ENCODE measurements around the gene TTC16. TPM values are rescaled to one million over a fixed set of nuclear protein-coding genes. Genes with fewer than 3 reads are reported as not detected.

TTC16 gene
- total and polyA plus RNA-seq, 2 donors (not counting 3 experiments of a cell fraction or from before 2014, with no cell fraction given): not detected

DNA sequence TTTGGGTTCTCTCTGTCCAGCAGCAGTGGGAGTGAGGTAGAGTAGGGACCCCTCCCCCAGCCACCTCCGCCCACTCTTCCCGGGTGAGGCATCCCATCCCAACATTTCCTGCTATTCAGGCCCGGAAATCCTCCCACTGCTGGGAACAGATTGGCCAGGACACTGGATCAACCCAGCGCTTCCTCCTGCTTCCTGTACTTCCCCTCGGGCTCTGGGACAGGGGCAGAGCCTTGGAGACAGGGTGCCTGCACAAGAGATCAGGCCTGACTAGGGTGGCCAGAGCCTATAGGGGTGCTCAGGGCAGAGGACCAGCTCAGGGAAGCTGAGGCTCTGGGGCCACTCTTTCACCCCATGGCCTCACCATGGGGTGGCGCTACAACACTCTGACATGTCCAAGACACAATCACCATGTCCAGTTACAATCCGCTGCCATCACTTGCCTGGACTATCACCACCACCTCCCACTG, 48.1 kb downstream of the TTC16 start:
- peak; percentile 44 for TF ChIP-seq JUN (IDR thresholded peaks at IDR 0.05; ENCODE audit: borderline replicate concordance, insufficient read depth, insufficient read length, low read depth)
- TF ChIP-seq EZH2 (IDR thresholded peaks at IDR 0.05; ENCODE audit: borderline replicate concordance, low read depth, low read length, severe bottlenecking): no peak
- TF ChIP-seq POLR2A (IDR thresholded peaks at IDR 0.05; ENCODE audit: low read depth, low read length): peak; percentile 92
- TF ChIP-seq, protein P1, sequence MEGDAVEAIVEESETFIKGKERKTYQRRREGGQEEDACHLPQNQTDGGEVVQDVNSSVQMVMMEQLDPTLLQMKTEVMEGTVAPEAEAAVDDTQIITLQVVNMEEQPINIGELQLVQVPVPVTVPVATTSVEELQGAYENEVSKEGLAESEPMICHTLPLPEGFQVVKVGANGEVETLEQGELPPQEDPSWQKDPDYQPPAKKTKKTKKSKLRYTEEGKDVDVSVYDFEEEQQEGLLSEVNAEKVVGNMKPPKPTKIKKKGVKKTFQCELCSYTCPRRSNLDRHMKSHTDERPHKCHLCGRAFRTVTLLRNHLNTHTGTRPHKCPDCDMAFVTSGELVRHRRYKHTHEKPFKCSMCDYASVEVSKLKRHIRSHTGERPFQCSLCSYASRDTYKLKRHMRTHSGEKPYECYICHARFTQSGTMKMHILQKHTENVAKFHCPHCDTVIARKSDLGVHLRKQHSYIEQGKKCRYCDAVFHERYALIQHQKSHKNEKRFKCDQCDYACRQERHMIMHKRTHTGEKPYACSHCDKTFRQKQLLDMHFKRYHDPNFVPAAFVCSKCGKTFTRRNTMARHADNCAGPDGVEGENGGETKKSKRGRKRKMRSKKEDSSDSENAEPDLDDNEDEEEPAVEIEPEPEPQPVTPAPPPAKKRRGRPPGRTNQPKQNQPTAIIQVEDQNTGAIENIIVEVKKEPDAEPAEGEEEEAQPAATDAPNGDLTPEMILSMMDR (IDR thresholded peaks at IDR 0.05; ENCODE audit: extremely low read depth in 1 of 2, insufficient read depth in 1 of 2, low read depth in 1 of 2, low read length in 2 of 2): peak; percentile 64 to 74
- peak; percentile 74 for TF ChIP-seq MYC (IDR thresholded peaks at IDR 0.05; ENCODE audit: low read depth, low read length)
- peak; percentile 99 for TF ChIP-seq POLR2AphosphoS5 (IDR thresholded peaks at IDR 0.05; ENCODE audit: insufficient read depth, low read depth, low read length)
- TF ChIP-seq, protein P2, sequence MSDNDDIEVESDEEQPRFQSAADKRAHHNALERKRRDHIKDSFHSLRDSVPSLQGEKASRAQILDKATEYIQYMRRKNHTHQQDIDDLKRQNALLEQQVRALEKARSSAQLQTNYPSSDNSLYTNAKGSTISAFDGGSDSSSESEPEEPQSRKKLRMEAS (IDR thresholded peaks at IDR 0.05; ENCODE audit: insufficient read depth, insufficient read length): no peak
- peak; percentile 62 for TF ChIP-seq FOS (IDR thresholded peaks at IDR 0.05; ENCODE audit: borderline replicate concordance, insufficient read depth, low read length)
- peak; percentile 80 for TF ChIP-seq GATA2 (IDR thresholded peaks at IDR 0.05; ENCODE audit: insufficient read depth, insufficient read length, low read depth, low read length)
- CTCF ChIA-PET: interaction anchor here (0.7 to 11.3 kb wide), 11 partner anchors 7 to 107 kb away, joined by 3 to 167 read pairs (median 4); partner anchors contain the start of genes CDK9, SH2D3C and TOR2A
- DNase-seq (ENCODE audit: low read depth, low spot score) (peak; percentile 85), FAIRE-seq (peak; percentile 96)
- Histone ChIP-seq H3K9me3 (replicated peaks; ENCODE audit: control insufficient read depth, insufficient read depth, low read length) (no peaks in the 10 kb centered on the region), H3K4me1 (ENCODE audit: control insufficient read depth, extremely low read depth, insufficient read depth, low read length) (peaks cover 74% of the 10 kb centered on the region), H3K9me1 (replicated peaks; ENCODE audit: control insufficient read depth, extremely low read depth, insufficient read depth, low read length) (no peaks in the 10 kb centered on the region), H3K79me2 (ENCODE audit: control insufficient read depth, insufficient read depth, low read length) (peaks cover 56% of the 10 kb centered on the region), H3K36me3 (ENCODE audit: control insufficient read depth in 2 of 2, extremely low read depth in 1 of 2, insufficient read depth in 2 of 2, low read length in 2 of 2) (peaks cover 13 to 24% of the 10 kb centered on the region in 2 experiments), H2AFZ (ENCODE audit: low read depth, low read length) (no peak overlapping the region), H3K4me3 (replicated peaks in 1 of 3; ENCODE audit: insufficient read depth in 1 of 3, low read depth in 1 of 3, low read length in 3 of 3) (no peak overlapping the region), H4K20me1 (replicated peaks; ENCODE audit: control insufficient read depth, extremely low read depth, insufficient read depth, low read length) (no peaks in the 10 kb centered on the region), H3K4me2 (ENCODE audit: insufficient read depth, low read length) (peak overlapping the region; percentile 44), H3K27me3 (ENCODE audit: control insufficient read depth in 2 of 2, insufficient read depth in 2 of 2, low read length in 2 of 2) (no peaks in the 10 kb centered on the region), H3K27ac (ENCODE audit: insufficient read depth, low read depth, low read length) (peak overlapping the region; percentile 95), H3K9ac (replicated peaks; ENCODE audit: extremely low read depth, insufficient read depth, low read length) (peak overlapping the region; percentile 37)
- intact Hi-C loops (cut with micrococcal nuclease): loop anchor here (1.0 kb wide), 2 partner anchors 21 to 29 kb away; partner anchors contain the start of gene TOR2A
- POLR2A ChIA-PET: interaction anchor here (0.9 to 1.4 kb wide), 3 partner anchors 19 to 24 kb away, joined by 3 to 5 read pairs (median 4); no protein-coding TSS in a partner anchor
- dilution Hi-C loops (cut with MboI; ENCODE audit: extremely low pct_ligation_motif_present, low sequenced_read_pairs): no loop called here
- no TSS peak for BruUV-seq (replicated peaks)
